ENCODE measurements around the gene CNTNAP2.

DNA sequence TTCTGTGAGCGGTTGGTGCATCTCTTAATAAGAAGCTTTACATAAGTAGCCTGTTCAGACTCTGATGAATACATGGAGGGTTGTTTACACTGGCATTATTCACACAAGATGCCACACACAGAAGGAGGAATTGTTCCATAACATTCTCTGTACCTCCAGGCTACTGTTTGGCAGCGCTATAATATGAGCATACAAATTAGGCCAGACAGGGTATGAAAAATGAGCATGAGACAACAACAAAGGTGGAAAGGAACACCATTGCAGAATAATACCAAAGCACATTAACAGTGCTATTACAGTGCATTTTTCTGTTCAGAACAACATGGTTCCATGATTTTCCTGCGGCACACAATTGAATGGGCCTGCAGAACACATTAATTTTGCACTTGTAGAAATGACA, 2056.8 kb downstream of the CNTNAP2 start:
- TF ChIP-seq, protein P1, sequence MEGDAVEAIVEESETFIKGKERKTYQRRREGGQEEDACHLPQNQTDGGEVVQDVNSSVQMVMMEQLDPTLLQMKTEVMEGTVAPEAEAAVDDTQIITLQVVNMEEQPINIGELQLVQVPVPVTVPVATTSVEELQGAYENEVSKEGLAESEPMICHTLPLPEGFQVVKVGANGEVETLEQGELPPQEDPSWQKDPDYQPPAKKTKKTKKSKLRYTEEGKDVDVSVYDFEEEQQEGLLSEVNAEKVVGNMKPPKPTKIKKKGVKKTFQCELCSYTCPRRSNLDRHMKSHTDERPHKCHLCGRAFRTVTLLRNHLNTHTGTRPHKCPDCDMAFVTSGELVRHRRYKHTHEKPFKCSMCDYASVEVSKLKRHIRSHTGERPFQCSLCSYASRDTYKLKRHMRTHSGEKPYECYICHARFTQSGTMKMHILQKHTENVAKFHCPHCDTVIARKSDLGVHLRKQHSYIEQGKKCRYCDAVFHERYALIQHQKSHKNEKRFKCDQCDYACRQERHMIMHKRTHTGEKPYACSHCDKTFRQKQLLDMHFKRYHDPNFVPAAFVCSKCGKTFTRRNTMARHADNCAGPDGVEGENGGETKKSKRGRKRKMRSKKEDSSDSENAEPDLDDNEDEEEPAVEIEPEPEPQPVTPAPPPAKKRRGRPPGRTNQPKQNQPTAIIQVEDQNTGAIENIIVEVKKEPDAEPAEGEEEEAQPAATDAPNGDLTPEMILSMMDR (IDR thresholded peaks at IDR 0.05; ENCODE audit: borderline replicate concordance, extremely low read depth, low read length, poor library complexity, severe bottlenecking) = no peak
- no peak for TF ChIP-seq EZH2 (IDR thresholded peaks at IDR 0.05; ENCODE audit: borderline replicate concordance, low read depth, low read length, severe bottlenecking)
